Measurements from ENCODE around the gene PERP. TPM values are rescaled to one million over a fixed set of nuclear protein-coding genes. Genes with fewer than 3 reads are reported as not detected.

The PERP gene
- total and polyA plus RNA-seq, 7 donors = 0.70 to 12.3 (median 1.3) TPM

DNA sequence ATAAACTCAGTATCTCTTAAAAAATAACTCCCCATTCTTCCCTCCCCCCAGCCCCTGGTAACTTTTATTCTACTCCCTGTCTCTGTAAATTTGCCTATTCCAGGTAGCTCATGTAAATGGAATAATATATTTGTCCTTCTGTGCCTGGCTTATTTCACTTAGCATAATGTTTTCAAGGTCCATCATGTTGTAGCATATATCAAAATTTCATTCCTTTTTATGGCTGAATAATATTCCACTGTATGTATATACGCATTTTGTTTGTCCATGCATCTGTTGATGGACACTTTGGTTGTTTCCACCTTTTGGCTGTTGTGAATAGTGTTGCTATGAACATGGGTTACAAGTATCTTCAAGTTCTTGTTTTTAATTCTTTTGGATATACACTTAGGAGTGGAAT is 13.0 kb downstream of the PERP start:
- no peak for DNase-seq
- no peaks in the 10 kb centered on the region for H3K9me3 ChIP-seq
- TF ChIP-seq, protein P1, sequence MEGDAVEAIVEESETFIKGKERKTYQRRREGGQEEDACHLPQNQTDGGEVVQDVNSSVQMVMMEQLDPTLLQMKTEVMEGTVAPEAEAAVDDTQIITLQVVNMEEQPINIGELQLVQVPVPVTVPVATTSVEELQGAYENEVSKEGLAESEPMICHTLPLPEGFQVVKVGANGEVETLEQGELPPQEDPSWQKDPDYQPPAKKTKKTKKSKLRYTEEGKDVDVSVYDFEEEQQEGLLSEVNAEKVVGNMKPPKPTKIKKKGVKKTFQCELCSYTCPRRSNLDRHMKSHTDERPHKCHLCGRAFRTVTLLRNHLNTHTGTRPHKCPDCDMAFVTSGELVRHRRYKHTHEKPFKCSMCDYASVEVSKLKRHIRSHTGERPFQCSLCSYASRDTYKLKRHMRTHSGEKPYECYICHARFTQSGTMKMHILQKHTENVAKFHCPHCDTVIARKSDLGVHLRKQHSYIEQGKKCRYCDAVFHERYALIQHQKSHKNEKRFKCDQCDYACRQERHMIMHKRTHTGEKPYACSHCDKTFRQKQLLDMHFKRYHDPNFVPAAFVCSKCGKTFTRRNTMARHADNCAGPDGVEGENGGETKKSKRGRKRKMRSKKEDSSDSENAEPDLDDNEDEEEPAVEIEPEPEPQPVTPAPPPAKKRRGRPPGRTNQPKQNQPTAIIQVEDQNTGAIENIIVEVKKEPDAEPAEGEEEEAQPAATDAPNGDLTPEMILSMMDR (IDR thresholded peaks at IDR 0.05) = no peak
- no peaks in the 10 kb centered on the region for H3K36me3 ChIP-seq (ENCODE audit: insufficient read depth in 1 of 2, low read depth in 1 of 2)
- H3K4me3 ChIP-seq = no peak overlapping the region
- ATAC-seq = no peak
- WGBS, 3 donors = 97 to 100% (median 97%) methylated on average over 1 of the region's 1 CpG
- no peak overlapping the region for H3K27ac ChIP-seq
- intact Hi-C loops (cut with DNase I) = no loop called here
- H3K4me1 ChIP-seq = no peaks in the 10 kb centered on the region
- no peaks in the 10 kb centered on the region for H3K27me3 ChIP-seq (ENCODE audit: insufficient read depth in 3 of 3, low read length in 2 of 3)

DNA sequence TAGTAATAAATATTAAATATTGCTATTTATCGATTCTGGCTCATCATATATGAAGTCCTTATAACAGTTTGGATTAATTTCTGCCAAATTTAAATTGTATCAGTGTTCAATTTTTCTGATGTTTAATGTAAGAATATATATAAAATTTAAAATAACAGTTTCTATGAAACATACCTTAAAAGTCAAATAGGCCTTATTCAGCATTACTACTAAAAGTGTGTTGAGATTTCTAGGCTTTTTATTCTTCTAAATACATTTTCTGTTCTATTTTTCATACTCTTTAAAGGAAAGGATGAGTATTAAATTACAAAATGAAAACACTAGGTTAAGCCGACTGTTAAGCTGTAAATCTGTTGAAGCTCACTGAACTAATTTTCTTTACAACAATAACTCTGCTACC is 13.6 kb downstream of the PERP start:
- no peak for ATAC-seq
- Histone ChIP-seq H3K4me3 (no peak overlapping the region), H3K27me3 (ENCODE audit: insufficient read depth in 3 of 3, low read length in 2 of 3) (no peaks in the 10 kb centered on the region), H3K36me3 (ENCODE audit: insufficient read depth in 1 of 2, low read depth in 1 of 2) (no peaks in the 10 kb centered on the region), H3K27ac (no peak overlapping the region), H3K4me1 (no peaks in the 10 kb centered on the region), H3K9me3 (no peaks in the 10 kb centered on the region)
- no peak for DNase-seq
- intact Hi-C loops (cut with DNase I) = no loop called here
- 90 to 95% (median 91%) methylated on average over 2 of the region's 2 CpGs for WGBS, 3 donors
- TF ChIP-seq, protein P1 (IDR thresholded peaks at IDR 0.05) = no peak

DNA sequence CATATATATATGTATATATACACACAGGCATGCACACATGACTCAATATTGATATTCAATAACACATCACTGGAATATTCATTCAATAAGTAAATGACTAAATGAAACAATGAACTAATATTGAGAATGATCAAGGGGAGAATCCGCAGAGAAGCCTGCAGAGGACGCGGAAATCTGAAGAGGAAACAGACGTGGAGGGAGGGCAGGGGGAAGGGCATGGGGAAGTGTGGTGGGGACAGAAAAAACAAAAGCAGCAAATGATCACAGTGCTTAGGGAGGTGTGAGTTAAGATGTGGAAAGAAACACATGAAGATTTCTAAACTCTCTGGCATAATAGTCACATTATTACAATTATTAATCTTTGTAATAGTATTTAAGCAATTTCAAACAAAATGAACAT is 14.5 kb downstream of the PERP start:
- H3K9me3 ChIP-seq = no peaks in the 10 kb centered on the region
- H3K36me3 ChIP-seq (ENCODE audit: insufficient read depth in 1 of 2, low read depth in 1 of 2) = no peaks in the 10 kb centered on the region
- H3K27ac ChIP-seq = no peak overlapping the region
- no peaks in the 10 kb centered on the region for H3K27me3 ChIP-seq (ENCODE audit: insufficient read depth in 3 of 3, low read length in 2 of 3)
- no peak for ATAC-seq
- TF ChIP-seq, protein P1 (IDR thresholded peaks at IDR 0.05) = no peak
- DNase-seq = no peak
- no peak overlapping the region for H3K4me3 ChIP-seq
- H3K4me1 ChIP-seq = no peaks in the 10 kb centered on the region
- intact Hi-C loops (cut with DNase I) = no loop called here
- 62 to 72% (median 69%) methylated on average over 4 of the region's 4 CpGs for WGBS, 3 donors

DNA sequence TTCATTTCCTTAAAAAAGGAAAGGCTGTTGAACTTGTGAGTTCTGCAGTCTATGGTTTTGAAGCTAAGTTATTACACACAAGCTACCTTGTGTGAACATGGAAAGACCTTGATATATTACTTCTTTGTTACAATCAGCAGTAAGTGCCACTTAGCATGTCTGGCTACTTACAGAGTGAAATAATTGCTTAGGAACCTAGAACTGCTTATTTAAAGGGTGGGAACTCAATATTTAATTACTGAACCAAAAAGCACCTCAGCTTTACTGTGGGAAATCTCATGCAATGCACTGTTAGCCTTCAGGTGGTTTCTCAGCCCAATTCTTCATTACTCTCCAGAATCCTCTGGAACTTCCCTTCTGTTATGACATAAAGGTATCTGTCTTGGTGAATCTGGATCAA is 17.9 kb downstream of the PERP start:
- no peaks in the 10 kb centered on the region for H3K27me3 ChIP-seq (ENCODE audit: insufficient read depth in 3 of 3, low read length in 2 of 3)
- no peaks in the 10 kb centered on the region for H3K4me1 ChIP-seq
- H3K9me3 ChIP-seq = no peaks in the 10 kb centered on the region
- H3K36me3 ChIP-seq (ENCODE audit: insufficient read depth in 1 of 2, low read depth in 1 of 2) = no peaks in the 10 kb centered on the region
- intact Hi-C loops (cut with DNase I) = no loop called here
- DNase-seq = no peak
- no peak overlapping the region for H3K27ac ChIP-seq
- TF ChIP-seq, protein P1 (IDR thresholded peaks at IDR 0.05) = no peak
- no peak overlapping the region for H3K4me3 ChIP-seq
- ATAC-seq = no peak

DNA sequence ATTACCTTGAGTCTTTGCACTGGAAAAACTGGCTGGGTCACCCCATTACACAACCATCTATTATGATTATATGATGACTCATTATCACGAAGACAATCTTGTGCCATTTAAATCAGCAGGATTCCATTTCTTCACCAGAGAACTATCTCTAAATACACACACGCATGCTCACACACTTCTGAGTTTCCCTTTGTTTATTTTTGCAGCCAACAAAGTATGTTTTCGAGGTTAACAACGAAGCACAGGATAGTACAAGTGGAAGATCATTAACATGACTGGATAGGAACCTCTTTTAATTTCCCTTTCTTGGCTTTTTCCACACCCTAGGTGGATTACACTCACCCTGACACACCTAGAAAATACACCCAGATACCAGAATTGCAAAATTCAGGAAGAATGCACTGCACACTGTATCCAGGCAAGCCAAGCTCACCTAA is 18.9 kb downstream of the PERP start:
- H3K27ac ChIP-seq = no peak overlapping the region
- TF ChIP-seq, protein P1 (IDR thresholded peaks at IDR 0.05) = no peak
- no peaks in the 10 kb centered on the region for H3K36me3 ChIP-seq (ENCODE audit: insufficient read depth in 1 of 2, low read depth in 1 of 2)
- H3K4me3 ChIP-seq = no peak overlapping the region
- no peaks in the 10 kb centered on the region for H3K27me3 ChIP-seq (ENCODE audit: insufficient read depth in 3 of 3, low read length in 2 of 3)
- intact Hi-C loops (cut with DNase I) = no loop called here
- H3K4me1 ChIP-seq = no peaks in the 10 kb centered on the region
- H3K9me3 ChIP-seq = no peaks in the 10 kb centered on the region
- no peak for DNase-seq
- peak in 1 of 4 donors; percentile 56 for ATAC-seq
- WGBS, 3 donors = 57 to 70% (median 60%) methylated on average over 4 of the region's 4 CpGs
